ENCODE results near the gene TANC2. TPM values are rescaled to one million over a fixed set of nuclear protein-coding genes. Genes with fewer than 3 reads are reported as not detected.

Gene TANC2
- total RNA-seq, 1 donor from 2014 or later: 3.8 TPM

DNA sequence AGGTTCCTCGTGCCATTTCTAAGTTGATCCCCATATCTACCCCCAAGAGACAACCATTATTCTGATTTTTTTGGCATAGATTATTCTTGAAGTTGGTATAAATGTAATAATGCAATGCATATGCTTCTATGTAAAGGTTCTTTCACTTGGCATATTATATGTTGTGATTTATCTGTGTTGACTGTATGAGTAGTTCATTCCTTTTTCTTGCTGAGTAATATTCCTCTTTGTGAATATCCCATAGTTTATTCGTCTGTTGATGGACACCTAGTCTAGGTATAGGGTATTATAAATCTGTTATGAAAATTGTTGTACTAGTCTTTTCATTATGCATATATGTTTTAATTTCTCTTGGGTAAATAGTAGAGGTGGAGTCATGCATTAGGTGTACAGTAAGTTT is 36.6 kb downstream of the TANC2 start:
- TF ChIP-seq, protein P1, sequence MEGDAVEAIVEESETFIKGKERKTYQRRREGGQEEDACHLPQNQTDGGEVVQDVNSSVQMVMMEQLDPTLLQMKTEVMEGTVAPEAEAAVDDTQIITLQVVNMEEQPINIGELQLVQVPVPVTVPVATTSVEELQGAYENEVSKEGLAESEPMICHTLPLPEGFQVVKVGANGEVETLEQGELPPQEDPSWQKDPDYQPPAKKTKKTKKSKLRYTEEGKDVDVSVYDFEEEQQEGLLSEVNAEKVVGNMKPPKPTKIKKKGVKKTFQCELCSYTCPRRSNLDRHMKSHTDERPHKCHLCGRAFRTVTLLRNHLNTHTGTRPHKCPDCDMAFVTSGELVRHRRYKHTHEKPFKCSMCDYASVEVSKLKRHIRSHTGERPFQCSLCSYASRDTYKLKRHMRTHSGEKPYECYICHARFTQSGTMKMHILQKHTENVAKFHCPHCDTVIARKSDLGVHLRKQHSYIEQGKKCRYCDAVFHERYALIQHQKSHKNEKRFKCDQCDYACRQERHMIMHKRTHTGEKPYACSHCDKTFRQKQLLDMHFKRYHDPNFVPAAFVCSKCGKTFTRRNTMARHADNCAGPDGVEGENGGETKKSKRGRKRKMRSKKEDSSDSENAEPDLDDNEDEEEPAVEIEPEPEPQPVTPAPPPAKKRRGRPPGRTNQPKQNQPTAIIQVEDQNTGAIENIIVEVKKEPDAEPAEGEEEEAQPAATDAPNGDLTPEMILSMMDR (IDR thresholded peaks at IDR 0.05): no peak
- no peak overlapping the region for H3K27ac ChIP-seq
- H3K4me1 ChIP-seq: no peaks in the 10 kb centered on the region
- H3K27me3 ChIP-seq: no peaks in the 10 kb centered on the region
- H3K4me3 ChIP-seq: no peak overlapping the region
- H3K36me3 ChIP-seq: no peaks in the 10 kb centered on the region
- no peaks in the 10 kb centered on the region for H3K9me3 ChIP-seq
- intact Hi-C loops (cut with DNase I): no loop called here
- DNase-seq (ENCODE audit: low spot score in 2 of 2): no peak

DNA sequence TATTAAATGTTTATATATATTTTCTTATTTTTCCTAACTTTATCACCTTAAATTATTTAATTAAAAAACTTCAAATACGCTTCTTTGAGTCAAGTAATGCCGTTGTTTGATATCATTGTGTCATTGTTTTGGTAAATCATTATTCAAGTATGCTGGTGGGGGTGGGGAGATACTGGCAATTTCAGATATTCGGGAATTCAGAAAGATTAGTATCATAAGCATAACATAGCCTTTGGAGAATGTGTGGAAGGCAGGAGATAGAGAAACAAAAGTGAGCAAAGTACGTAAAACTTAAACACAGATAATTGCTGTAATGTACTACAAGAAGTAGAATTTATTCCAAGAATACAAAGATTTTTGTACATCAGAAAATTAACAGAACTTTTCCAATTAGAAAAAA is 49.8 kb downstream of the TANC2 start:
- intact Hi-C loops (cut with DNase I): no loop called here
- no peaks in the 10 kb centered on the region for H3K27me3 ChIP-seq
- TF ChIP-seq, protein P1 (IDR thresholded peaks at IDR 0.05): no peak
- no peak overlapping the region for H3K4me3 ChIP-seq
- no peak for DNase-seq (ENCODE audit: low spot score in 2 of 2)
- no peaks in the 10 kb centered on the region for H3K36me3 ChIP-seq
- no peaks in the 10 kb centered on the region for H3K9me3 ChIP-seq
- no peaks in the 10 kb centered on the region for H3K4me1 ChIP-seq
- H3K27ac ChIP-seq: no peak overlapping the region

Other genes starting within 250 kb of the TANC2 start
- gene MARCHF10, start 157.9 kb upstream of the TANC2 start, total RNA-seq: not detected